ENCODE results near the gene NUP62.

NUP62 gene

GRCh38 chr19:49904136-49904535 is 25.2 kb downstream of the NUP62 start:
- no peak for DNase-seq (ENCODE audit: low read depth in 2 of 2)

DNA sequence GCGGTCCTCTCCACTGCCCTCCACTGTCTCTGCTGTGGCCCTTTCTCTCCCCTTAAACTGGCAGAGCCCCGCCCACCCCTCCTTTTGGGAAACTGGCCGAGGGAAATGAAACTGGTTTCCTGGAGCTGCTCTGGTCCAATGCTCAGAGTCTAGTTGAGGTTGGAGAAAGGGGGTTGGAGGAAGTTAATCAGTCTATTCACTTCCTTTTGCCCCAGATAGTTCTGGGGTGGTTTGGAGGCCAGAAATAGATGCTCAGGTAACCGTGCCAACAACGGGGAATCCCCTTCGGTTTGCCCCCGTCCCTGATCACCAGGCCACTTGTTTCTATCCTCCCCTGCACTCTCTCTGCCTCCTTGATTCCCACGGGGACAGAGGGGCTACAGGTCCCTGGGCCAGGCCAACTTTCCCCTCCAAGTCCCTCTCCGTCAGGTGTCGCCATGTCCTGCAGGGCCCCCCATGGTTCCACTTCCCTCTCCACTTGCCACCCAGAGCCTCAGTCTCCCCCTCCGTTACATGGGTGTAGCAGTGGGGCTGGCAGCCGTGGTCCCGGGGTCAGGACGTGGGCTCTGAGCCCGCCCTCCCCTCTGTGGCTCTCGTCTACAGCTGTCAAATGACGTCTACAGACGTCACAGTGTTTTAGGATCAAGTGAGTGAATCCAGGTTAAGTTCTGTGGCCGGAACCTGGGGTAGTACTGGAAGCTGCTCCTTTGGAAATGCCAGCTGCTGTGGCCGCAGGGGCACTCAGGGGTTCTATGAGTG is 32.3 kb downstream of the NUP62 start, which contains the start of gene IL4I1:
Gene IL4I1 (minus strand): TSS at position 25 of the 759 bp plus-strand sequence. CDS start 727 bp downstream, outside the sequence.
- peak in 1 of 2 experiments; percentile 58 for DNase-seq (ENCODE audit: low read depth in 2 of 2)

DNA sequence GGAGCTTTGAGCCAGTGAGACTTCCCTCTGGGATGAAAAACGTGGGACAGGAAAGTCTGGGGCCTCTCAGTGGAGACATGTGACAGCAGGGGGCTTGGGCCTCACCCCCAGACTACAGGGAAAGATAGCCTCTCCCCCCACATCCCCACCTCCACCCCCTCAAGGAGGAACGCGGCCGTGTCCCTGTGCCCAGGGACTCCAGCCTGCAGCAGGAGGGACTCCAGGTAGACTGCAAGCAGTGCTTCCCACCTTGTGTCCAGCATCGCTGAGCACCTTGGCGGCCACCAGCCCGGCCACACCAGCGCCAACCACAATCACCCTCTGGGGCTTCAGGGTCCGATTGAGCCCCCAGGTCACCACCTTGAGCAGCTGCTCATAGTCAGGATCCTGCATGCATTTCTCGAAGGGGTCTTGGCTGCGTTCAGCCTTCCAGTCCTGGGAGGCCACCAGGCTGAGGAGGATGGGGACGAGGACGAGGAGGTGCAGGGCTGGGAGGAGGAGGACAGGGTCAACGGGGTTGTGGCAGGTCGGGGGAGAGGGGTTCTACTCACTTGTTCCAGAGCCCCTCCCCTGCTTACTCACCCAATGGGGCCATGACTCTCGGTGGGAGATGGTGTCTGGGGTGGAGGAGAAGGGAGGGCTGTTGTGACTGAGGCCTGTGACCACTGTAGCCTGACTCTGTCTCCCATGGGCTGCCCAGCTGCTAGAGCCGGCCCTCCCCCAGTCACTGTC is 33.6 kb downstream of the NUP62 start:
- no peak for DNase-seq (ENCODE audit: low read depth in 2 of 2)

GRCh38 chr19:49894879-49895565 is 34.3 kb downstream of the NUP62 start:
- peak in 1 of 2 experiments; percentile 32 for DNase-seq (ENCODE audit: low read depth in 2 of 2)

- no peak for DNase-seq (ENCODE audit: low read depth in 2 of 2)
Observed at GRCh38 chr19:49894011-49894664, 35.2 kb downstream of the NUP62 start.

DNA sequence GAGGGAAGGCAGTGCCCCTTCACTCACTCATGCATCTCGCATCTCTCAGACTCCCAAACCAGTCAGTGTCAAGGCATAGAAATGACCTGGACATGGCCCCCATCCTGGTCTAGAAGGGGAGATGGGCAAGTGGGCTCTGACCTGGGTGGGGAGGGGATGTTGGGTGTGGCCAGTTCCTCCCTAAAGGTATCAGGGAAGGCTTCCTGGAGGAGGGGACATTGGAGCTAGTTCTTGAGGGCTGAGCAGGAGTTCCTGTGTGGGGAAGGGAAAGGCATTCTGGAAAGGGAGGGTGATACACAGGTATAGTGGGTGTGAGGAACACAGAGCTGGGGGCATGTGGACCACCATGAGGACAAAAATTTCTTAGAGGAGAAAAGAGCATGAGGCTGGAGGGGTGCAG is 36.6 kb downstream of the NUP62 start:
- DNase-seq (ENCODE audit: low read depth in 2 of 2), result no peak

DNA sequence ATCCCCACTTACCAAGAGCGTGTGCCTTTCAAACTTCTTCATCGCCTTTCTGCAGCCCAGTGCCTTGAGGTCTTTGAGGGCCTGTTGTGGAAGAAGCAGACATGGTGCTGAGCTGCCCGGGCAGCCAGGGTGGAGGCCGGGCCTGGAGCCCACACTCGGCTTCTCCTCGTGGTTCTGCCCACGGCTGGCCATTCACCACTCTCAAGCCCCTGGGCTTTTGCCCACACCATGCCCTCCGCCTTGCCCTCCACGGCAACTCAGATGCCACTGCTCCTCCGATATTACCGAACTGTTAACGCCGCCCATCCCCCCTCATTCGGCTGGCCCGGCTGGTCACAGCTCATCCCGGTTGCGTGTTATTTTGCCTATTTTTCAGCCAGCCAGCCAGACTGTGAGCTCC is 37.9 kb downstream of the NUP62 start:
- DNase-seq (ENCODE audit: low read depth in 2 of 2), result no peak

- DNase-seq (ENCODE audit: low read depth in 2 of 2), result peak in 1 of 2 experiments; percentile 55
Observed at GRCh38 chr19:49890349-49891311, 38.7 kb downstream of the NUP62 start.

DNA sequence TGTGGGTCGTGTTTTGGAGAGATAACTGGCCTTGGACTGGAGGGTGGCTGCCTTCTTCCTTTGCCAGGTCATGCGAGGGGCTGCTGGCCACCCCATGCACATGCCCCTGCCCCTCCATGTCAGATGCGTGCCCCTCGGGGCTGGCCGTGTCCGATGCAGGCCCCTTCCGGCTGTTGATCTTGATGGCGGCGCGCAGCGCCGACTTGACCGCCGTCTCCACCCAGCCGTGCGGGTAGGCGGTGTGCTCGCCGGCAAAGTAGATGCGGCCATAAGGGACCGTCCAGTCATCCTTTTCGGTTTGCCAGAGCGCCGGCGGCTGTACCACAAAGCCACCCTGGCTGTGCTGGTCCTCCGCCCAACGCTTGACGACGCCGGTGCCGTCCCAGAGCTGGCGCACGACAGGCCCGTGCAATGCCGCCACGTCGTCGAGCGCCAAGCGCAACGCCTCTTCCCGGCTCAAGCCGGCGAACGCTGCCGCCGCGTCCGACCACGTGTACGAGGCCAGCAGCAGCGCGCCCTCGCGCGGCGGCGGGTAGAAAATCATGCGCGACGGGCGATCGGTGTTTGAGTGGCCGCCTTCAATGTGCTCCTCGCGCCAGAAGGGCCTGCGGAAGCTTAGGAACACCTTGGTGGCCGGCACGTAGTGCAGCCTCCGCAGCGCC is 39.5 kb downstream of the NUP62 start:
- peak; percentile 43 to 65 for DNase-seq (ENCODE audit: low read depth in 2 of 2)

DNA sequence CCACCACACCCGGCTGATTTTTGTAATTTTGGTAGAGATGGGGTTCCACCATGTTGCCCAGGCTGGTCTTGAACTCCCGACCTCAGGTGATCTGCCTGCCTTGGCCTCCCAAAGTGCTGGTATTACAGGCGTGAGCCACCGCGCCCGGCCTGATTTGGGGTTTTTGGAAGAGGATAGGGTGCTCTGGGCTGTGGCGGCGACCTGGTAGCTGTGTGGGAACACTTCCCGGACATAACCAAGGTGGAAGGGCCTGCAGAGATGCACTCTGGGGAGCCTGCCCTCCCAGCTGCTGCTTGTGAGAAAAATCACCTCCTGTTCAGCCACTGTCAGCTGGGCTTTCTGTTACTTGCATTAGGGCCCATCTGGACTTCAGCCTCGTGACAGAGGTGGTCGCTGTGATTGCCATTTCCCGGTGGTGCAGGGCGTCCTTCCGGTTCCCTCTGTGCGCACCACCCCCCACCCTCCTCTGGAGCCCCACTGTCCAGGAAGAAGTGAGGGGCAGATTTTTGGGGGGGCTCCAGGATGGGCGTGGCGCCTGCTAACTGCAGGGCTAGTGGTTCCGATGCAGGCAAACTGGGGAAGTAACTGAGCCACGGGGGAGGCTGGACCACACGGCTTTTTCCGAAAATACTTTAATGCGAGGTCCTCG is 40.1 kb downstream of the NUP62 start:
- DNase-seq (ENCODE audit: low read depth in 2 of 2), result no peak

DNA sequence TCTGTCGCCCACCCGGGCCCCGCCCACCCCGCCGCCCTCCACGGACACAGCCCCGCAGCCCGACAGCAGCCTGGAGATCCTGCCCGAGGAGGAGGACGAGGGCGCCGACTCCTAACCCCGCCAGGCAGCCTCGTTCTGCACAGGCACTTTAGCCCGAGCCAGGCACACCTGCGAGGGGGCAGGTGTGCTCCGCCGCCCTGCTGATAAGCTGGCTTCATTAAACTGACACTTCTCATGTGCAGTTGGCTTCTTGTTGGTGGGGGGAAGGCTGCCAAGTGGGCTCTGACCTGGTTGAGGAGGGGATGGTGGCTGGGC is 40.8 kb downstream of the NUP62 start:
- DNase-seq (ENCODE audit: low read depth in 2 of 2), result no peak

GRCh38 chr19:49887665-49888509 is 41.4 kb downstream of the NUP62 start:
- DNase-seq (ENCODE audit: low read depth in 2 of 2), result no peak

DNA sequence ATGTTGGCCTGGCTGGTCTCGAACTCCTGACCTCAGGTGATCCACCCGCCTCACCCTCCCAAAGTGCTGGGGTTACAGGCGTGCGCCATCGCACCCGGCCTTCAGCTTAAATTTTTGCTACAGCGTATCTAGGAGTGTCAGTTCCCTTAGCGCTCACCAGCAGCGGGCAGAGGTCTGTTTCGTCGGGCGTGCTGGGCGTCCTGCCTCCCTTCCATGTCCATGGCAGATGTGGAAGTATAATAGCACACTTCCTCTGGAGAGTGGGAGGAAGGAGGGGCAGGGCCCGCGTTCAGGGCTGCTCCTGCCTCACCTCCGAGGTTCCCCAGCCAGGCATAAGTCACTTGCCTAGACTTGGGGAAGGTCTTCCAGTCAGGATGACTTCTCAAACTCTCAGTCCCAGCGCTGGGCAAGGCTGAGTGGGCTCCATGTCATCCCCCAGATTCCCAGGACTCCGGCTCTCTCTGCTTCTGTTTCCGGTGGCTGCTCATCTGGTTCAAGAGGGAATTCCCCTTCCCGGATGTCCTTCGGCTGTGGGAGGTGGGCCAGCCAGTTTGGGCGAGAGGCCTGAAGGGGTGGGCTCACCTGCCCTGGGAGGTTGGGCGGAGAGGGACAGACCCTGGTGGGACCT is 42.2 kb downstream of the NUP62 start:
- no peak for DNase-seq (ENCODE audit: low read depth in 2 of 2)

DNA sequence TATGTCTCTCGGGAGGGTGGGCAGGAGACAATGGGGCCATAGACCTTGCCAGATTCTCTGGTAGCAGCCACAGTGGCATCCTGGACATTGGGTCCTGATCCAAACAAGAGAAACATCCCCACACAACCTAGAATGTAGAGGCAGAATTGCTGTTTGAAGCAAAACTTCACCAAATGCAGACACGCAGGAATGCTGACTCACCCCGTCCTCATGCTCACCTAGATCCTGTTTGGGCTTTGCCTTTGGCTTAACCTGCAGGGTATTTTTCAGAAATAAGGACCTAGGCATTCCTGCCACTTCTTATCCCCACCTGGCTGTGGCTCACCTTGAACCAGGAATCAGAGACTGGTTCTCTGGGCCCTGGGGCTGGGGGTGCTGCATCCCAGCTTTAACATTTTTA is 44.5 kb downstream of the NUP62 start:
- no peak for DNase-seq (ENCODE audit: low read depth in 2 of 2)

DNA sequence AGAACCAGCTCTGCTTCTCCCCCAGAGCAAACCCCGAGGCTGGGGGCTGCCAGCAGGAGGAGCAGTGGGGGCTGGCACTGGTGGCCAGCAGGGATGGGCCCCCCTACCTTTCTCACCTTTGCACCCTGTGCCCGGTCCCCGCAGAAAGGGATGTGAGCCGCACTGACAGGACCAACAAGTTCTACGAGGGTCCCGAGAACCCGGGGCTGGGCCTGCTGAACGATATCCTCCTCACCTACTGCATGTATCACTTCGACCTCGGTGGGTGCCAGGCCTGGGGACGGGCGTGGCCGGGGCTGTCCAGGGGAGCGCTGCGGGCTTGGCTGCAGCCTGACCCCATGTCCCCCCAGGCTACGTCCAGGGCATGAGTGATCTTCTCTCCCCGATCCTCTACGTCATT is 45.2 kb downstream of the NUP62 start:
- no peak for DNase-seq (ENCODE audit: low read depth in 2 of 2)

DNA sequence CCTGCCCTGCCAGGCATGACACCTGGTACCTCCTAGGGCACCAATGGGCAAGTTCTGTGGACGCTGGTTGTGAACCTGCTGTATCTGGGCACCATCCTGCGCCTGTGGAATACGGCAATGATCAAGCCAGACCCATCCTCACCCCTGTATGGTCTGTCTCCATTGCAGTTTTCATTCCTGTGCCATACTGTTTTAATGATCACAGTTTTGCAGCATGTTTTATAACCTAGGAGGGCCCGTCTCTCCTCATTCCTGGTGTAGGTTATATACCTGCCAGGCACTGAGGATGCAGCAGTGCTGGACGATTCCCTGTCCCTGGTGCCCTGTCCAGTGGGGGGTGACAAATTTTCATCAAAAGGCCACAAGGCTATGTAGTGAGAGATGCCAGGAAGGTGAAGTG is 46.2 kb downstream of the NUP62 start:
- DNase-seq (ENCODE audit: low read depth in 2 of 2), result no peak

- DNase-seq (ENCODE audit: low read depth in 2 of 2), result no peak
Observed at GRCh38 chr19:49882643-49883042, 46.7 kb downstream of the NUP62 start.

- no peak for DNase-seq (ENCODE audit: low read depth in 2 of 2)
Observed at GRCh38 chr19:49881672-49882394, 47.5 kb downstream of the NUP62 start.
